NCI-H2107 (cell line): ENCODE data around the gene ANGPTL8.

ENCODE experiments used
- DNase-seq: peaks from one replicate; lab custom pipeline; 2025; lab: John Stamatoyannopoulos, UW

The ANGPTL8 gene

GRCh38 chr19:11261431-11261970 lies 22.1 kb downstream of the ANGPTL8 start:
- DNase-seq, result no peak

DNA sequence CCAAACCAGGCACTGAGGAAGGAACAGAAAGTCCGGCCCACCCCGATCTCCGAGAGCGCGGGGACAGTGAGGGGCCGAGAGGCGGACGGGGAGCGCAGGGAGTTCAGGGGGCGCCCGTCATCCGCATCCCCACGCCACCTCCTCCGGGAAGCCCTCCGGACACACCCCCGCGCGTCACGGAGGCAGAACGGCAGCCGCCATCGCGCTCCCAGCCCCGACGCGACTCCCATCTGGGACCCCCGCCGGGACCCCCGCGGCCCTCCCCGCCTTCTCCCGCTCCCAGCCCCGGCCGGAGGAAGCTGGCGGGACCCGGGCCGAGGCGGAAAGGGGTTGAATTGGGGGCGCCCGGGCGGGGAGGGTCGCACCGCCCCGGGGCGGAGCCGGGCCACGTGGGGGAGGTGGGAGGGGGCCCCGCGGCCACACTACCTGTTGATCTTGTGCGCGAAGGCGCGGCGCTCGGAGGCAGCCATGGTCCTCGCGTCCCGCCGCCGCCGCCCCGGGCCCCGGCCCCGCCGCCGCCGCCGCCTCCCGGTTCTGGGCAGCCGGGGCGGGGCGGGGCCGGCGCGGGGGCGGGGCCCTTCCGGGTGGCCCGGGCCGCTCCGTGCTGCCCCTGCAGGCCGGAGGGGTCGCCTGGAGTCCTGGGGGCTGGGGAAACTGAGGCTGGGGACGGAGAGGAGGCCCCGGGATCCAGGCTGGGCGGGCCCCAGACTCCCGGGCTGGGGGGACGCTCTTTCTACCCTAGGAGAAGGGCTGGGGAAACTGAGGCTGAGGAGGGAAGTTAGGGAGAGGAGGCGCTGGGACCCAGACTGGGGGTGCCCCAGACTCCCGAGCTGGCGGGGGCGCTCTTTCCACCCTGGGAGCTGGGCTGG lies 22.8 kb downstream of the ANGPTL8 start, which contains the start of gene DOCK6:
Gene DOCK6 (minus strand): TSS at position 554 of the 869 bp plus-strand sequence. CDS start 84 bp downstream, at position 470.
- no peak for DNase-seq

GRCh38 chr19:11263726-11264125 lies 24.3 kb downstream of the ANGPTL8 start:
- DNase-seq, result no peak

DNA sequence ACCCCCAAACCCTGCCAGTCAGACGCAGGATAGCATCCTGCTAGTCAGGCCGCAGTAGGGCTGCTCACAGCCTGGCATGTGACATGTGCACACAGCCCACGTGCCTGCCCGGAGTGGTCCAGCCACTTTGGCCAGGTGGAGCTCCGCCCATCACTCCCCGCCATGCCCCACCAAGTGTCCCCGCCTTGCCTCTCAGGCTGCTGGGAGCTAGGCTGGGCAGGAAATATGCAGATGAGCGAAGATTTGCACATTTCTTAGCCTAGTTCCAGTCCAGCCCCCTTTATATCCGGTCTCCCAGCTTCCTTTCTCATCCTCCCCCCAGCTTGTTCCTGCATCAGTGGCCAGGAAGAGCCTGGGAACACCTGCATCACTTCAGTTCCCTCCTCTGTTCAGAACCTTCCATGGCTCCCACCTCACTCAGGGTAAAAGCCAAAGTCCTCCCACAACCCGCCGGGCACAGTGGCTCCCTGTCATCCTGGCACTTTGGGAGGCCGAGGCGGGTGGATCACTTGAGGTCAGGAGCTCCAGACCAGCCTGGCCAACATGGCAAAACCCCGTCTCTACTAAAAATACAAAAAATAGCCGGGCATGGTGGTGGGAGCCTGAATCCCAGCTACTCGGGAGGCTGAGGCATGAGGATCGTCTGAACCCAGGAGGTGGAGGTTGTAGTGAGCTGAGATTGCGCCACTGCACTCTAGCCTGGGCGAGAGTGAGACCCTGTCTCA lies 25.2 kb downstream of the ANGPTL8 start:
- no peak for DNase-seq

DNA sequence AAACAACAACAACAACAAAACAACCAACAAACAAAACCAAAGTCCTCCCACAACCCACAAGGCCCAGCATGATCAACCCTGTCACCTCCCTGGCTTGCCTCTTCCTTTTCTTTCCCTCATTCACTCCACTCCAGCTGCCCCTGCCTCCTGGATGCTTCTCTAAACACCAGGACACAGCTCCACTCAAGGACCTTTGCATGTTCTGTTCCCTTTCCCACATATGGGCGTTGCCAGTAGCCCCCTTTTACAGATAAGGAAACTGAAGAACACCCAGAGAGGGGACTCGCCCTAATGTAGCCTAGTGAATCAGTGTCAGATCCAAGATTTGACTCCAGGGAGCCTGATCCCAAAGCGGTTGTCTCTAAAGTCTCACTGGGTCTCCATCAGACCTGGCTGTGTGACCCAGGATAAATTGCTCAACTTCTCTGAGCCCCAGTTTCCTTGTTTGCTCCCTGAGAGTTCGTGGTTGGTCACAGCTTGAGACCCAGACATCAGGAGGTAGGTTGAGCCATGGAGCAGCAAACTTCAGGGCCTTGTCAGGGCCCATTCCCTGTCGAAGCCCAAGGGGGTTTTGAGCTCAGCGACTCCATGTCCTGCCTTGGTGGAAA lies 25.9 kb downstream of the ANGPTL8 start:
- no peak for DNase-seq

DNA sequence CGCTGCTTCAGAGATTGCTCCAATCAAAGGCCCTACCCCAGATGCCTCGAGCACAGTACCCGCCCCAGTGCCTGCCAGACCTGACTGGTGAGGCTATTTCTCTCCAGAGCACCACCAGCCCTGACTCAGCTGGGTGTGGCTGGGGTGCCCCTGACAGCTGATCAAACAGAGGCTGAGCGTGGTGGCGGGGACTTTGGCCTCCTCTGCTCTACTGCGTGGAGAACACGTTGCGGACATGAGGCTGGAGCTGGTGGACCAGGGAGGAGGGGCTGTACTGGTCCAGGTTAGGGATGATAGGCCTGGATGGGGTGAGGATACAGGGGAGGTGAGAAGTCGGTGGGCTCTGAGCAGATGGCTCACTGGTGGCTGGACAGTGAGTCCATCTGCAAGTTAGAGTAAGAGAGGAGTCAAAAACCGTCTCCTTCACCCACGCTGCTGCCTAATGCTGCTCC lies 26.4 kb downstream of the ANGPTL8 start:
- DNase-seq, result no peak

GRCh38 chr19:11267316-11268085 lies 28.1 kb downstream of the ANGPTL8 start:
- DNase-seq, result no peak

- no peak for DNase-seq
Measured at GRCh38 chr19:11268783-11269267, 29.4 kb downstream of the ANGPTL8 start.

GRCh38 chr19:11269408-11269807 lies 30.0 kb downstream of the ANGPTL8 start:
- DNase-seq, result no peak

DNA sequence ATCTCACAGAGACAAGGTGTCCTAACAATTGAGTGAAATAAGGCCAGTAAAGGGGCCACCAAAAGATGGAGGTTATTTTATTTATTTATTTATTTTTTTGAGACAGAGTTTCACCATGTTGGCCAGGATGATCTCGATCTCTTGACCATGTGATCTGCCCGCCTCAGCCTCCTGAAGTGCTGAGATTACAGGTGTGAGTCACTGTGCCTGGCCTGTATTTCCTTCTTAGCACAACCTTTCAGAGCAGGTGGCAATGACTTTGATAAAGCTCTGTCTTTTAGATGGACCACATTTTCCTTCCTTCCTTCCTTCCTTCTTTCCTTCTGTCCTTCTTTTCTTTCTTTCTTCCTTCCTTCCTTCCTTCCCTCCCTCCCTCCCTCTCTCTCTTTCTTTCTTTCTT lies 33.9 kb downstream of the ANGPTL8 start:
- no peak for DNase-seq

- no peak for DNase-seq
Measured at GRCh38 chr19:11273989-11274388, 34.6 kb downstream of the ANGPTL8 start.

GRCh38 chr19:11274533-11275086 lies 35.2 kb downstream of the ANGPTL8 start:
- no peak for DNase-seq

- no peak for DNase-seq
Measured at GRCh38 chr19:11278670-11279069, 39.3 kb downstream of the ANGPTL8 start.

DNA sequence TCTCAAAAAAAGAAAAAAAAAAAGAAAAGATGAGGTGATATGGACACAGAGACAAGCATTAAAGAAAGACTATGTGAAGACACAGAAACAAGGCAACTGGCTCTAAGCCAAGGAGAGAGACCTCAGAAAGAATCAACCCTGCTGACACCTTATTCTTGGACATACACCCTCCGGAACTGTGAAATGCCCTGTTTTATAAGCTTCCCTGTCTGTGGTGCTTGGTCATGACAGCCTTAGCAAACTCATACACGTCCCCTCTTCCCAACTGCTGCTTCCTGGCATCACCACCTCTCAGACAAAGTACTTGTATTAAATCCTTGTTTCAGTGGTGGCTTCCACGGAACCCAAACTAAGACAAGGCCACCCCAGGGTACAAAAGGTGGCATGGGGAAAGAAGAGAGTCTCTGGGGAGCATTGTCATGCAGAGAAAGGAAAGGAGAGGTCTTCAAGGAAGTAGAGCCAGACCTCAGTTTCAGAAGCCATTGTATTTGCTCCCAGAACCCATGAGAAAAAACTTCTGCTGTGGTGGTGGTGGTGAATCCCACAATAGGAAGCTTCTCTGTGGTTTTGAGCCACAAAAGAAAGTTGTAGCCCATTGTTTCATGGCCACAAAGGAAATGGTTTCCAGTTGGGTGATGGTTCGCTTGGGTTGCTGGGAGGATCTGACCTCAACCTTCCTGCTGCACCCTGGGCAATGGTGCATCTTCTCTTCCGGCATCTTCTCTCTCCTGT lies 40.3 kb downstream of the ANGPTL8 start:
- DNase-seq, result no peak

GRCh38 chr19:11281356-11282049 lies 42.1 kb downstream of the ANGPTL8 start:
- DNase-seq, result no peak

DNA sequence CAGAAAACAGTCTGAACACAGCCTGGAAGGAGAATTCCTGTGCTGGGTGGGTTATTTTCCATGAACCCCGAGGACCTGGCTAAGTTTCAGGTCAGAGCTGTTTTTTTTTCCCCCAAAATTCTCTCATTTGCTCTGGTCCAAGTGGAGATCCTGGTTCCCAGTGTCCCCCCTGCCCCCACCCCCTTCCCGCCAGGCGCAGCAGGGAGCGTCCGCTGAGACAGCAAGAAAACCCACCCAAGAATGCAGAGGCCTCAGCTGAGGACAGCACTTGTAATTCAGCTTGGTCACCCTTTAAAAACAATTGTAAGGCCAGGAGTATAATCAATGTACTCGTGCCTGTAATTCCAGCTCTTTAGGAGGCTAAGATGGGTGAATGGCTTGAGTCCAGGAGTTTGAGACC lies 45.1 kb downstream of the ANGPTL8 start:
- DNase-seq, result no peak

DNA sequence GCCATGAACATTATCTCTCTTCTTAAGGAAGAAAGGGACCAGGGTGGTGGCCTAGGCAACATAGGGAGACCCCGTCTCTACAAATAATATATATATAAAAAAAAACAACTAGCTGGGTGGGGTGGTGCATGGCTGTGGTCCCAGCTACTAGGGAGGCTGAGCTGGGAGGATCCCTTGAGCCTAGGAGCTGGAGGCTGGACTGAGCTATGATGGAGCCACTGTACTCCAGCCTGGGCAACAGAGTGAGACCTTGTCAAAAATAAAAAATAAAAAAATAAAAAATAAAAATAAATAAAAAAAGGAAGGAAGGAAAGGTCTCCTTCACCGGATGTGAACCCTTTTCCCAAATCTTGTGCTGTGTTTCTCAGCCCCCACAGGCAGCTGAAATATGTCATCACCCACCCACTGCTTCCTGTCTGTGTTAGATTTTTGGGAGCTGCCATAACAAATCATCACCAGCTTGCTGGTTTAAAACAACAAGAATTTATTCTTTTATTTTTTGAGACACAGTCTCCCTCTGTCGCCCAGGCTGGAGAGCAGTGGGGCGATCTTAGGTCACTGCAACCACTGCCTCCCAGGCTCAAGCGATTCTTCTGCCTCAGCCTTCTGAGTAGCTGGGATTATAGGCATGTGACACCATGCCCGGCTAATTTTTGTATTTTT lies 47.0 kb downstream of the ANGPTL8 start:
- DNase-seq, result no peak

GRCh38 chr19:11288349-11288748 lies 48.9 kb downstream of the ANGPTL8 start:
- no peak for DNase-seq

DNA sequence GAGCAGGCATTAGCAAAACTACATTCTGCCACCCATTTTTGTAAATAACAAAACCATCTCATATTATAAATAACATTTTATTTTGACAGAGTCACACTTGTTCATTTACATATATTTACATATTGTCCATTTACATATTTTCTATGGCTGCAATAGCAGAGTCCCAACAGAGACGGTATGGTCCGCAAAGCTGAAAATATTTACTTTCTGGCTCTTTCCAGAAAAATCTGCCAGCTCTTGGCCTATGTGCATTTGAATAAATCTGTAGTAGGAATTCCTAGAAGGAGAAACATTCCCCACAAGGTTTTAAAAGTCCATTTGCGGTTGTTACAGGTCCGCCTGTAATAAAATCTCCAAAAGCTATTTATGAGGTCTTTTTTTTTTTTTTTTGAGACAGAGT lies 50.8 kb downstream of the ANGPTL8 start:
- DNase-seq, result no peak
